ENCODE data around the gene TSPYL6.

TSPYL6 gene

DNA sequence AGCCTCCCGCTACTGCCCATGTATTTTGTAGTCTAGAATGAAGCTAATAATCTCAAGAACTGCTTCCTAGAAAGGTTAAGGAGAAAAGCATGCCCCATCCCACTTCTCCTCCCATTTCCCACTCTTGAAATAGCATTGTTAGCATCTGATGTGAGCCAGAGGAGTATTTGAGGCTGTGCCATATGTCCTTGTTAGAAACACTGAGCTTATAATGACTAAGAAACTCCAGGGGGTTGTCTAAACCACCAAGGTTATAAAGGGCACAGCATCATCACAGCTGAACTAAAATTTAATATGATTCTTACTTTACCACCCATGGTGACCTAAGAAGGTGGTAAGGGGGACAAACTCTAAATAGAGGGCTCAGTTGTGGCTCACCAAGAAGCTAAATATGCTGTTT lies 16.6 kb downstream of the TSPYL6 start:
- H3K9ac ChIP-seq: no peak overlapping the region
- no peaks in the 10 kb centered on the region for H4K20me1 ChIP-seq
- H3K4me1 ChIP-seq: no peaks in the 10 kb centered on the region
- H3K27me3 ChIP-seq: no peaks in the 10 kb centered on the region
- no peak overlapping the region for H3K27ac ChIP-seq
- H3K36me3 ChIP-seq: no peaks in the 10 kb centered on the region
- H3K4me2 ChIP-seq: no peak overlapping the region
- no peaks in the 10 kb centered on the region for H3K9me3 ChIP-seq (replicated peaks in 1 of 11)
- H3K4me3 ChIP-seq: no peak overlapping the region
- no peak for TF ChIP-seq Cebpa-rat (IDR thresholded peaks at IDR 0.05)

GRCh38 chr2:54237428-54237827 lies 18.6 kb downstream of the TSPYL6 start:
- H3K4me1 ChIP-seq: no peaks in the 10 kb centered on the region
- H3K4me2 ChIP-seq: no peak overlapping the region
- TF ChIP-seq Cebpa-rat (IDR thresholded peaks at IDR 0.05): no peak
- no peaks in the 10 kb centered on the region for H4K20me1 ChIP-seq
- no peak overlapping the region for H3K9ac ChIP-seq
- H3K27me3 ChIP-seq: no peaks in the 10 kb centered on the region
- H3K36me3 ChIP-seq: no peaks in the 10 kb centered on the region
- peaks cover 3 to 5% (median 4%) of the 10 kb centered on the region in 11 experiments; a peak in 20 of 22 replicates for H3K9me3 ChIP-seq (replicated peaks in 1 of 11)
- no peak overlapping the region for H3K27ac ChIP-seq
- no peak overlapping the region for H3K4me3 ChIP-seq

- Histone ChIP-seq H3K4me1 (no peaks in the 10 kb centered on the region), H3K27ac (no peak overlapping the region), H4K20me1 (no peaks in the 10 kb centered on the region), H3K9me3 (replicated peaks in 1 of 11) (peaks cover 6 to 10% (median 8%) of the 10 kb centered on the region in 11 experiments; a peak in 20 of 22 replicates), H3K4me3 (no peak overlapping the region), H3K9ac (no peak overlapping the region), H3K27me3 (no peaks in the 10 kb centered on the region), H3K36me3 (no peaks in the 10 kb centered on the region), H3K4me2 (no peak overlapping the region)
- TF ChIP-seq Cebpa-rat (IDR thresholded peaks at IDR 0.05): no peak
These were observed 22.0 kb downstream of the TSPYL6 start for GRCh38 chr2:54233832-54234649.

DNA sequence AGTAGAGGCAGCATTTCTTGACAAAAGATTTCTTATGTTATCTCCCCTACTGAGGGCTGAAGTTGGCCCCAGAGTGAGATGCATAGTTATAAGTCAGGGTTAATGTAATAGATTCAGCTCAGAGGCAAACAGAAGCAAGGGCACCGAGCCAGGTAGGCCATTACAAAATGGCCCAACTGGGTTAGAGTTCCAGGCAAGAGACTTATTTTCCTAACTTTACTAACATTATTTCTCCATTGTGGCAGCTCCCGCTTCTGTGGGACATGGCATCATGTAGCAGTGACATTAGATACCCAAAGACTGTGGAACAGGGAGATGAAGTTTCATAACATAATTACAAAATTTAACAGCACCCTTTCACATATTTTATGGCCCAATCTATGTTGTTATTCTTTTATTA lies 27.1 kb downstream of the TSPYL6 start:
- Histone ChIP-seq H4K20me1 (no peaks in the 10 kb centered on the region; a peak in 1 of 22 replicates), H3K27me3 (no peaks in the 10 kb centered on the region), H3K9me3 (replicated peaks in 1 of 11) (peaks cover 6 to 15% (median 13%) of the 10 kb centered on the region in 11 experiments; a peak in 20 of 22 replicates), H3K4me2 (no peak overlapping the region), H3K36me3 (no peaks in the 10 kb centered on the region; a peak in 1 of 22 replicates), H3K4me1 (no peaks in the 10 kb centered on the region), H3K27ac (no peak overlapping the region), H3K4me3 (no peak overlapping the region), H3K9ac (no peak overlapping the region)
- no peak for TF ChIP-seq Cebpa-rat (IDR thresholded peaks at IDR 0.05)

DNA sequence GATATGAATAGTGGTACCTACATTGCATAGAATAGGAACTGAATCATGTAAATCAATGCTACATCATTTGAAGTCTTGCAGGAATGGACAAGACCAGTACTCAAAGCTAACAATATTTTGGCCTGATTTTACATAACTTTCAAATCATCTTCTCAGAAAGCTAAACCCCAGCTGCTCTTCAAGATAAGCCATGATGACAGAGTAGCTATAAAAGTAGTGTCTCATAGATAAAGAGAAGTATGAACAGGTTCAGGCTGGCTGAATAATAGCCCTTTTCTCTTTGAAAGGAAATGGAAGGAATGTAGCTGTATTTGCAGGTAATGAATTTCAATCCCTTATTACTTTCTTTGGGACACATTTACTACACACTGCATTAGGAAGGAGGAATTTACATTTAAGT lies 28.2 kb downstream of the TSPYL6 start:
- no peak overlapping the region for H3K4me2 ChIP-seq
- H3K4me1 ChIP-seq: no peaks in the 10 kb centered on the region
- no peaks in the 10 kb centered on the region; a peak in 1 of 22 replicates for H3K36me3 ChIP-seq
- TF ChIP-seq Cebpa-rat (IDR thresholded peaks at IDR 0.05): no peak
- H3K9me3 ChIP-seq (replicated peaks in 1 of 11): peaks cover 6 to 17% (median 12%) of the 10 kb centered on the region in 11 experiments; a peak in 20 of 22 replicates
- no peaks in the 10 kb centered on the region; a peak in 1 of 22 replicates for H4K20me1 ChIP-seq
- no peak overlapping the region for H3K4me3 ChIP-seq
- no peak overlapping the region for H3K27ac ChIP-seq
- H3K9ac ChIP-seq: no peak overlapping the region
- no peaks in the 10 kb centered on the region for H3K27me3 ChIP-seq

DNA sequence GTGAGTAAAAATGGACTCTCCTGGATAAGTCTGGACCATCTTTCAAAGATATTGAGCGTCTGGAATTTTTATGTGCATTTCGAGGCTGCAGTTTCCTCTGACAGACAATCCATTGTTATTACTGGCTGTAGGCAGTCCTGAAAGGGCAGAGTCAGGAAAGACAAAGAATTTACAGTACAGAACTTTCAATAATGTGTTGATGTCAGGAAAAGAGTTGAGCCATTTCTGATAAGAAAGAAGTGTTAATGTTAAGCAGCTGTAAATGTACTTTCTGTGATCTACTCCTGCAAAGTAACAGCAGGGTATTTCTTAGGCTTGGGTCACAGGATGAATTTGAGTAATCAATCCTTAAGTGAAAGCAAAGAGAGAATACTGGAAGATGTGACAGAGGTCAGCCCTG lies 29.8 kb downstream of the TSPYL6 start:
- Histone ChIP-seq H3K9ac (no peak overlapping the region), H3K4me2 (no peak overlapping the region), H3K4me3 (no peak overlapping the region), H3K9me3 (replicated peaks in 1 of 11) (peaks cover 0 to 7% (median 5%) of the 10 kb centered on the region in 11 experiments; a peak in 8 of 22 replicates), H3K27me3 (no peaks in the 10 kb centered on the region), H4K20me1 (no peaks in the 10 kb centered on the region; a peak in 1 of 22 replicates), H3K27ac (no peak overlapping the region), H3K4me1 (no peaks in the 10 kb centered on the region), H3K36me3 (no peaks in the 10 kb centered on the region; a peak in 1 of 22 replicates)
- no peak for TF ChIP-seq Cebpa-rat (IDR thresholded peaks at IDR 0.05)

- no peak for TF ChIP-seq Cebpa-rat (IDR thresholded peaks at IDR 0.05)
- H3K36me3 ChIP-seq: no peaks in the 10 kb centered on the region; a peak in 1 of 22 replicates
- no peaks in the 10 kb centered on the region for H3K4me1 ChIP-seq
- no peak overlapping the region for H3K27ac ChIP-seq
- H3K27me3 ChIP-seq: no peaks in the 10 kb centered on the region
- H3K4me3 ChIP-seq: no peak overlapping the region
- H3K4me2 ChIP-seq: no peak overlapping the region
- H4K20me1 ChIP-seq: no peaks in the 10 kb centered on the region; a peak in 1 of 22 replicates
- peaks cover 0 to 7% (median 5%) of the 10 kb centered on the region in 11 experiments; a peak in 8 of 22 replicates for H3K9me3 ChIP-seq (replicated peaks in 1 of 11)
- H3K9ac ChIP-seq: no peak overlapping the region
These were observed 31.0 kb downstream of the TSPYL6 start for GRCh38 chr2:54224997-54225396.

DNA sequence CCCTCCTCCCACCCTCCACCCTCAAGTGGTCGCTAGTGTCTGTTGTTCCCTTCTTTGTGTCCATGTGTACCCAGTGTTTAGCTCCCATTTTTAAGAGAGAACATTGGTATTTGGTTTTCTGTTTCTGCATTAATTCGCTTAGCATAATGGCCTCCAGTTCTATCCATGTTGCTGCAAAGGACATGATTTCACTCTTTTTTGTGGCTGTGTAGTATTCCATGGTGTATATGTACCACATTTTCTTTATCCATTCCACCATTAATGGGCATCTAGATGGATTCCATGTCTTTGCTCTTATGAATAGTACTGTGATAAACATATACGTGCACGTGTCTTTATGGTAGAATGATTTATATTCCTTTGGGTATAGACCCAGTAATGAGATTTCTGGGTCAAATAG lies 42.9 kb downstream of the TSPYL6 start:
- H3K36me3 ChIP-seq: no peaks in the 10 kb centered on the region
- no peaks in the 10 kb centered on the region for H3K27me3 ChIP-seq
- no peak overlapping the region for H3K27ac ChIP-seq
- H3K9me3 ChIP-seq (replicated peaks in 1 of 11): peaks cover 14 to 25% (median 20%) of the 10 kb centered on the region in 11 experiments; a peak in 19 of 22 replicates
- H4K20me1 ChIP-seq: no peaks in the 10 kb centered on the region
- no peaks in the 10 kb centered on the region for H3K4me1 ChIP-seq
- H3K9ac ChIP-seq: no peak overlapping the region
- H3K4me3 ChIP-seq: no peak overlapping the region
- H3K4me2 ChIP-seq: no peak overlapping the region
- no peak for TF ChIP-seq Cebpa-rat (IDR thresholded peaks at IDR 0.05)

DNA sequence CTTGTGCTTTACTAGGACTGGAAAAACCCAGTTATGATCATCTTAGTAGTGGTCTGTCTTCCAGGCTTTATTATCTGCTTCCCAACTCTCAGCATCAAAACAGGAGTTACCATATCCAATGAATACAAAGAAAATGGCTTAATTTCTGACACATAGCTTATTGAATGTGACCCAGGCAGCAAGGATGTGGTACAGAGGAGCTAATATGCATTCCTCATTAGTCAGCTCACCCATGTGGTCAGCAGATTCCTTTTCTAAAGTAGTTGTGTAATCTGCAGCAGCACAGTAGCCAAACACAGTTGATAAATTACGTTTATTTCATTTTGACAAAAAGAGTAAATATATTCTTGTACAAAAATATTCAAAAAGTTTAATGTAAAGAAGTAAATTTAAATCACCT lies 43.6 kb downstream of the TSPYL6 start:
- H3K4me1 ChIP-seq: no peaks in the 10 kb centered on the region
- TF ChIP-seq Cebpa-rat (IDR thresholded peaks at IDR 0.05): no peak
- no peak overlapping the region for H3K9ac ChIP-seq
- H3K36me3 ChIP-seq: no peaks in the 10 kb centered on the region
- H3K4me2 ChIP-seq: no peak overlapping the region
- peaks cover 14 to 25% (median 20%) of the 10 kb centered on the region in 11 experiments; a peak in 19 of 22 replicates for H3K9me3 ChIP-seq (replicated peaks in 1 of 11)
- no peak overlapping the region for H3K4me3 ChIP-seq
- H4K20me1 ChIP-seq: no peaks in the 10 kb centered on the region
- H3K27me3 ChIP-seq: no peaks in the 10 kb centered on the region
- H3K27ac ChIP-seq: no peak overlapping the region

DNA sequence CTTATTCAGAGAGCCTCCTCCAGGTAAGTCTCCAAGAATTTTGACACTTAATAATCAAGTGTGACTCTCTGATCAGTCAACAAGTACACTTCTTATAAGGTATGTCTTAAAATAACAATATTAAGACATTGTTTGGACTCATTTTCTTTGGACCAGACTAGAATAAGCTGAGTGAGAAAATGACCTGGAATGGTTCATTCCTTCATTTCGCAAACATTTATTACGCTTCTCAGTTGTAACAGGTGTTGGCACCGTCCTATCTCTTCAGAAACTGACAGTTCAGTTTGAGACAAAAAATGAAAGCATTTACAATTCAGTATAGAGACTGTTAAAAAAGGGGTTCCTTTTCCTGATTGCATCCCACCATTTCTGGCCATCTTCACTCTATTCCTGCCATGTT lies 46.6 kb downstream of the TSPYL6 start:
- no peak for TF ChIP-seq Cebpa-rat (IDR thresholded peaks at IDR 0.05)
- Histone ChIP-seq H3K9me3 (replicated peaks in 1 of 11) (peaks cover 4 to 15% (median 12%) of the 10 kb centered on the region in 11 experiments; a peak in 16 of 22 replicates), H3K4me1 (no peaks in the 10 kb centered on the region), H3K4me2 (no peak overlapping the region), H3K9ac (no peak overlapping the region), H3K36me3 (no peaks in the 10 kb centered on the region), H3K27ac (no peak overlapping the region), H3K4me3 (no peak overlapping the region), H4K20me1 (no peaks in the 10 kb centered on the region), H3K27me3 (no peaks in the 10 kb centered on the region)
